ENCODE measurements around the gene SGIP1. TPM values are rescaled to one million over a fixed set of nuclear protein-coding genes. Genes with fewer than 3 reads are reported as not detected.

Gene SGIP1
- total and polyA plus RNA-seq, 2 experiments from 2014 or later = 2.4 to 6.1 TPM

GRCh38 chr1:66676613-66677298 lies 142.8 kb downstream of the SGIP1 start (continued):
- no peak for TF ChIP-seq CTCF (conservative IDR thresholded peaks at IDR 0.05; ENCODE audit: low read depth in 2 of 2)
- no peak for TF ChIP-seq ETS1 (IDR thresholded peaks at IDR 0.05)

DNA sequence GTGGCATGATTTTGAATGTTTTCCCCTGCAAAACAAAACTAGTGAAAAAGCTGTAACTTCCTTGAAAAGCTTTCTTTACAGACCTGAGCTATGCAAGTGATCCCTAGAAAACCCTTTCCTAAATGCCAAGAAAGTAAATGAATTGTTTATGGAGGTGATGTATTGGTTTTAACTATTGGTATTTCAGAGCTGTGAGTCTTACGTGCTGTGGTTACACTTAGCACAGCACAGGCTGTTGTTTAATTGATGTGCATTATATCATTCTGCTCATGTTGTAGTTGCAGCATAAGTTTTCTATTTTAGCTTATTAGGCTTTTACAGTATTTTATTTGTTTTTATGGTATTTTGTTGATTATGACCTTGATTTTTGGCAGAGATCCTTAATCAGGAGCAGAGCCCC lies 144.2 kb downstream of the SGIP1 start:
- Mint-ChIP-seq H3K4me1 (no peaks in the 10 kb centered on the region), H3K9me3 (no peaks in the 10 kb centered on the region), H3K27ac (no peak overlapping the region), H3K36me3 (ENCODE audit: low read depth) (no peaks in the 10 kb centered on the region), H3K4me3 (no peak overlapping the region), H3K27me3 (ENCODE audit: insufficient read depth, low read depth, poor library complexity) (no peaks in the 10 kb centered on the region)
- Histone ChIP-seq H3K79me2 (replicated peaks; ENCODE audit: insufficient read depth) (no peaks in the 10 kb centered on the region), H3K27ac (ENCODE audit: low read depth) (no peak overlapping the region), H3K4me1 (ENCODE audit: insufficient read depth) (no peaks in the 10 kb centered on the region), H3K9me2 (ENCODE audit: insufficient read depth) (no peaks in the 10 kb centered on the region), H4K20me1 (replicated peaks; ENCODE audit: insufficient read depth) (no peaks in the 10 kb centered on the region), H3F3A (replicated peaks; ENCODE audit: low read depth) (no peaks in the 10 kb centered on the region), H3K27me3 (ENCODE audit: insufficient read depth) (no peaks in the 10 kb centered on the region), H3K4me3 (no peak overlapping the region), H3K36me3 (ENCODE audit: insufficient read depth) (no peaks in the 10 kb centered on the region), H3K4me2 (no peak overlapping the region), H2AFZ (no peak overlapping the region)
- DNase-seq (ENCODE audit: low spot score) (no peak), ATAC-seq (no peak)
- TF ChIP-seq NANOG (IDR thresholded peaks at IDR 0.05; ENCODE audit: borderline replicate concordance) = no peak
- TF ChIP-seq, protein P1, sequence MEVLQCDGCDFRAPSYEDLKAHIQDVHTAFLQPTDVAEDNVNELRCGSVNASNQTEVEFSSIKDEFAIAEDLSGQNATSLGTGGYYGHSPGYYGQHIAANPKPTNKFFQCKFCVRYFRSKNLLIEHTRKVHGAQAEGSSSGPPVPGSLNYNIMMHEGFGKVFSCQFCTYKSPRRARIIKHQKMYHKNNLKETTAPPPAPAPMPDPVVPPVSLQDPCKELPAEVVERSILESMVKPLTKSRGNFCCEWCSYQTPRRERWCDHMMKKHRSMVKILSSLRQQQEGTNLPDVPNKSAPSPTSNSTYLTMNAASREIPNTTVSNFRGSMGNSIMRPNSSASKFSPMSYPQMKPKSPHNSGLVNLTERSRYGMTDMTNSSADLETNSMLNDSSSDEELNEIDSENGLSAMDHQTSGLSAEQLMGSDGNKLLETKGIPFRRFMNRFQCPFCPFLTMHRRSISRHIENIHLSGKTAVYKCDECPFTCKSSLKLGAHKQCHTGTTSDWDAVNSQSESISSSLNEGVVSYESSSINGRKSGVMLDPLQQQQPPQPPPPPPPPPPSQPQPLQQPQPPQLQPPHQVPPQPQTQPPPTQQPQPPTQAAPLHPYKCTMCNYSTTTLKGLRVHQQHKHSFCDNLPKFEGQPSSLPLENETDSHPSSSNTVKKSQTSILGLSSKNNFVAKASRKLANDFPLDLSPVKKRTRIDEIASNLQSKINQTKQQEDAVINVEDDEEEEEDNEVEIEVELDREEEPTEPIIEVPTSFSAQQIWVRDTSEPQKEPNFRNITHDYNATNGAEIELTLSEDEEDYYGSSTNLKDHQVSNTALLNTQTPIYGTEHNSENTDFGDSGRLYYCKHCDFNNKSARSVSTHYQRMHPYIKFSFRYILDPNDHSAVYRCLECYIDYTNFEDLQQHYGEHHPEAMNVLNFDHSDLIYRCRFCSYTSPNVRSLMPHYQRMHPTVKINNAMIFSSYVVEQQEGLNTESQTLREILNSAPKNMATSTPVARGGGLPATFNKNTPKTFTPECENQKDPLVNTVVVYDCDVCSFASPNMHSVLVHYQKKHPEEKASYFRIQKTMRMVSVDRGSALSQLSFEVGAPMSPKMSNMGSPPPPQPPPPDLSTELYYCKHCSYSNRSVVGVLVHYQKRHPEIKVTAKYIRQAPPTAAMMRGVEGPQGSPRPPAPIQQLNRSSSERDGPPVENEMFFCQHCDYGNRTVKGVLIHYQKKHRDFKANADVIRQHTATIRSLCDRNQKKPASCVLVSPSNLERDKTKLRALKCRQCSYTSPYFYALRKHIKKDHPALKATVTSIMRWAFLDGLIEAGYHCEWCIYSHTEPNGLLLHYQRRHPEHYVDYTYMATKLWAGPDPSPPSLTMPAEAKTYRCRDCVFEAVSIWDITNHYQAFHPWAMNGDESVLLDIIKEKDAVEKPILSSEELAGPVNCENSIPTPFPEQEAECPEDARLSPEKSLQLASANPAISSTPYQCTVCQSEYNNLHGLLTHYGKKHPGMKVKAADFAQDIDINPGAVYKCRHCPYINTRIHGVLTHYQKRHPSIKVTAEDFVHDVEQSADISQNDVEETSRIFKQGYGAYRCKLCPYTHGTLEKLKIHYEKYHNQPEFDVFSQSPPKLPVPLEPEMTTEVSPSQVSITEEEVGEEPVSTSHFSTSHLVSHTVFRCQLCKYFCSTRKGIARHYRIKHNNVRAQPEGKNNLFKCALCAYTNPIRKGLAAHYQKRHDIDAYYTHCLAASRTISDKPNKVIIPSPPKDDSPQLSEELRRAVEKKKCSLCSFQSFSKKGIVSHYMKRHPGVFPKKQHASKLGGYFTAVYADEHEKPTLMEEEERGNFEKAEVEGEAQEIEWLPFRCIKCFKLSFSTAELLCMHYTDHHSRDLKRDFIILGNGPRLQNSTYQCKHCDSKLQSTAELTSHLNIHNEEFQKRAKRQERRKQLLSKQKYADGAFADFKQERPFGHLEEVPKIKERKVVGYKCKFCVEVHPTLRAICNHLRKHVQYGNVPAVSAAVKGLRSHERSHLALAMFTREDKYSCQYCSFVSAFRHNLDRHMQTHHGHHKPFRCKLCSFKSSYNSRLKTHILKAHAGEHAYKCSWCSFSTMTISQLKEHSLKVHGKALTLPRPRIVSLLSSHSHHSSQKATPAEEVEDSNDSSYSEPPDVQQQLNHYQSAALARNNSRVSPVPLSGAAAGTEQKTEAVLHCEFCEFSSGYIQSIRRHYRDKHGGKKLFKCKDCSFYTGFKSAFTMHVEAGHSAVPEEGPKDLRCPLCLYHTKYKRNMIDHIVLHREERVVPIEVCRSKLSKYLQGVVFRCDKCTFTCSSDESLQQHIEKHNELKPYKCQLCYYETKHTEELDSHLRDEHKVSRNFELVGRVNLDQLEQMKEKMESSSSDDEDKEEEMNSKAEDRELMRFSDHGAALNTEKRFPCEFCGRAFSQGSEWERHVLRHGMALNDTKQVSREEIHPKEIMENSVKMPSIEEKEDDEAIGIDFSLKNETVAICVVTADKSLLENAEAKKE (CRISPR knock-in tag; IDR thresholded peaks at IDR 0.05) = no peak
- no peak for TF ChIP-seq STAT1 (IDR thresholded peaks at IDR 0.05; ENCODE audit: unreplicated experiment)
- TF ChIP-seq ETS1 (IDR thresholded peaks at IDR 0.05) = no peak
- TF ChIP-seq JUNB (IDR thresholded peaks at IDR 0.05; ENCODE audit: unreplicated experiment) = no peak
- TF ChIP-seq EZH2phosphoT487 (IDR thresholded peaks at IDR 0.05; ENCODE audit: unreplicated experiment) = no peak
- TF ChIP-seq CREB1 (CRISPR knock-in tag; IDR thresholded peaks at IDR 0.05; ENCODE audit: low read depth) = no peak
- TF ChIP-seq, protein P2, sequence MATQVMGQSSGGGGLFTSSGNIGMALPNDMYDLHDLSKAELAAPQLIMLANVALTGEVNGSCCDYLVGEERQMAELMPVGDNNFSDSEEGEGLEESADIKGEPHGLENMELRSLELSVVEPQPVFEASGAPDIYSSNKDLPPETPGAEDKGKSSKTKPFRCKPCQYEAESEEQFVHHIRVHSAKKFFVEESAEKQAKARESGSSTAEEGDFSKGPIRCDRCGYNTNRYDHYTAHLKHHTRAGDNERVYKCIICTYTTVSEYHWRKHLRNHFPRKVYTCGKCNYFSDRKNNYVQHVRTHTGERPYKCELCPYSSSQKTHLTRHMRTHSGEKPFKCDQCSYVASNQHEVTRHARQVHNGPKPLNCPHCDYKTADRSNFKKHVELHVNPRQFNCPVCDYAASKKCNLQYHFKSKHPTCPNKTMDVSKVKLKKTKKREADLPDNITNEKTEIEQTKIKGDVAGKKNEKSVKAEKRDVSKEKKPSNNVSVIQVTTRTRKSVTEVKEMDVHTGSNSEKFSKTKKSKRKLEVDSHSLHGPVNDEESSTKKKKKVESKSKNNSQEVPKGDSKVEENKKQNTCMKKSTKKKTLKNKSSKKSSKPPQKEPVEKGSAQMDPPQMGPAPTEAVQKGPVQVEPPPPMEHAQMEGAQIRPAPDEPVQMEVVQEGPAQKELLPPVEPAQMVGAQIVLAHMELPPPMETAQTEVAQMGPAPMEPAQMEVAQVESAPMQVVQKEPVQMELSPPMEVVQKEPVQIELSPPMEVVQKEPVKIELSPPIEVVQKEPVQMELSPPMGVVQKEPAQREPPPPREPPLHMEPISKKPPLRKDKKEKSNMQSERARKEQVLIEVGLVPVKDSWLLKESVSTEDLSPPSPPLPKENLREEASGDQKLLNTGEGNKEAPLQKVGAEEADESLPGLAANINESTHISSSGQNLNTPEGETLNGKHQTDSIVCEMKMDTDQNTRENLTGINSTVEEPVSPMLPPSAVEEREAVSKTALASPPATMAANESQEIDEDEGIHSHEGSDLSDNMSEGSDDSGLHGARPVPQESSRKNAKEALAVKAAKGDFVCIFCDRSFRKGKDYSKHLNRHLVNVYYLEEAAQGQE (IDR thresholded peaks at IDR 0.05; ENCODE audit: unreplicated experiment) = no peak
- TF ChIP-seq EZH2 (IDR thresholded peaks at IDR 0.05; ENCODE audit: low read depth, unreplicated experiment) = no peak

Measured in GM23338 (cell line).